HEK293 (cell line): ENCODE results near the gene APOA5.

Experiments
- CTCF ChIA-PET: fragments of 350-600 bp; formaldehyde crosslinking; extraction: SDS; loops from one replicate; lab custom pipeline; 2021; ENCODE audit warnings: antibody characterized with exemption; lab: Yijun Ruan, JAX
- POLR2A ChIA-PET: fragments of 300-600 bp; formaldehyde crosslinking; extraction: SDS; loops from one replicate; lab custom pipeline; 2020; ENCODE audit warnings: antibody characterized with exemption, inconsistent platforms; lab: Yijun Ruan, JAX
- H3K27ac ChIP-seq: fragments of 200-500 bp; sonication (Bioruptor generic); 2 replicates; pipeline ENCODE4 v1.5.1; 2014; ENCODE audit warnings: low read depth, low read length, control low read depth, inconsistent platforms; ENCODE audit errors: extremely low read depth
- H3K36me3 ChIP-seq, 2 experiments: fragments of 200-500 bp in 1 of 2; sonication (Bioruptor generic) in 1 of 2; 1 replicate in 1 of 2; 2 replicates in 1 of 2; pipeline ENCODE4 v1.5.1; 2014 to 2017; ENCODE audit warnings: inconsistent platforms in 2 of 2, low read length in 2 of 2; ENCODE audit not compliant: control insufficient read depth in 2 of 2, insufficient read depth in 1 of 2
- H3K4me1 ChIP-seq: fragments of 200-500 bp; sonication (Bioruptor generic); 2 replicates; pipeline ENCODE4 v1.5.1; 2014; ENCODE audit warnings: mild to moderate bottlenecking, low read length, inconsistent platforms; ENCODE audit not compliant: control insufficient read depth, insufficient read depth
- H3K4me3 ChIP-seq: 2 replicates; pipeline ENCODE4 v1.5.1; 2011; ENCODE audit warnings: low read depth, mild to moderate bottlenecking, control low read depth, low read length, moderate library complexity
- H3K9me3 ChIP-seq: fragments of 200-500 bp; sonication (Bioruptor generic); 2 replicates; pipeline ENCODE4 v1.5.1; 2014; ENCODE audit warnings: low read depth, low read length, inconsistent platforms; ENCODE audit not compliant: control insufficient read depth, insufficient read depth
- KLF1 ChIP-seq: fragments of 450-650 bp; formaldehyde crosslinking; IDR thresholded peaks from 2 replicates; pipeline ENCODE4 v1.5.1; 2016; ENCODE audit warnings: missing biosample characterization, missing genetic modification characterization
- KLF9 ChIP-seq: fragments of 450-650 bp; formaldehyde crosslinking; IDR thresholded peaks from 2 replicates; pipeline ENCODE4 v1.5.1; 2016; ENCODE audit warnings: missing biosample characterization, missing genetic modification characterization, low read depth
- MZF1 ChIP-seq: fragments of 450-650 bp; formaldehyde crosslinking; IDR thresholded peaks from 2 replicates; pipeline ENCODE4 v1.5.1; 2017; ENCODE audit warnings: missing biosample characterization, missing genetic modification characterization, borderline replicate concordance
- YY1 ChIP-seq: fragments of 450-650 bp; formaldehyde crosslinking; IDR thresholded peaks from 2 replicates; pipeline ENCODE4 v1.5.1; 2018; ENCODE audit warnings: missing biosample characterization, missing genetic modification characterization
- ZNF10 ChIP-seq: fragments of 450-650 bp; formaldehyde crosslinking; IDR thresholded peaks from 2 replicates; pipeline ENCODE4 v1.5.1; 2017; ENCODE audit warnings: missing biosample characterization, missing genetic modification characterization
- ZNF146 ChIP-seq: fragments of 450-650 bp; formaldehyde crosslinking; IDR thresholded peaks from 2 replicates; pipeline ENCODE4 v1.5.1; 2016; ENCODE audit warnings: missing biosample characterization, missing genetic modification characterization
- ZNF2 ChIP-seq: fragments of 450-650 bp; formaldehyde crosslinking; IDR thresholded peaks from 2 replicates; pipeline ENCODE4 v1.5.1; 2016; ENCODE audit warnings: missing biosample characterization, missing genetic modification characterization
- ZNF221 ChIP-seq: fragments of 450-650 bp; formaldehyde crosslinking; IDR thresholded peaks from 2 replicates; pipeline ENCODE4 v1.5.1; 2017; ENCODE audit warnings: missing biosample characterization, missing genetic modification characterization, borderline replicate concordance
- ZNF248 ChIP-seq: fragments of 450-650 bp; formaldehyde crosslinking; IDR thresholded peaks from 2 replicates; pipeline ENCODE4 v1.5.1; 2017; ENCODE audit warnings: missing biosample characterization, missing genetic modification characterization
- ZNF280D ChIP-seq: fragments of 450-650 bp; formaldehyde crosslinking; IDR thresholded peaks from 2 replicates; pipeline ENCODE4 v1.5.1; 2016; ENCODE audit warnings: missing biosample characterization, missing genetic modification characterization
- ZNF324 ChIP-seq: fragments of 450-650 bp; formaldehyde crosslinking; IDR thresholded peaks from 2 replicates; pipeline ENCODE4 v1.5.1; 2016; ENCODE audit warnings: missing biosample characterization, missing genetic modification characterization
- ZNF366 ChIP-seq: fragments of 450-650 bp; formaldehyde crosslinking; conservative IDR thresholded peaks from 2 replicates; pipeline ENCODE4 v1.5.1; 2016; ENCODE audit warnings: missing biosample characterization, missing genetic modification characterization
- ZNF473 ChIP-seq: fragments of 450-650 bp; formaldehyde crosslinking; IDR thresholded peaks from 2 replicates; pipeline ENCODE4 v1.5.1; 2017; ENCODE audit warnings: missing biosample characterization, missing genetic modification characterization
- ZNF548 ChIP-seq: fragments of 450-650 bp; formaldehyde crosslinking; IDR thresholded peaks from 2 replicates; pipeline ENCODE4 v1.5.1; 2016; ENCODE audit warnings: missing biosample characterization, missing genetic modification characterization
- ZNF580 ChIP-seq: fragments of 450-650 bp; formaldehyde crosslinking; IDR thresholded peaks from 2 replicates; pipeline ENCODE4 v1.5.1; 2016; ENCODE audit warnings: missing biosample characterization, missing genetic modification characterization
- ZNF600 ChIP-seq: fragments of 450-650 bp; formaldehyde crosslinking; IDR thresholded peaks from 2 replicates; pipeline ENCODE4 v1.5.1; 2016; ENCODE audit warnings: missing biosample characterization, missing genetic modification characterization
- ZNF654 ChIP-seq: fragments of 450-650 bp; formaldehyde crosslinking; IDR thresholded peaks from 2 replicates; pipeline ENCODE4 v1.5.1; 2016; ENCODE audit warnings: low read depth, missing biosample characterization, missing genetic modification characterization
- ZNF658 ChIP-seq: fragments of 450-650 bp; formaldehyde crosslinking; IDR thresholded peaks from 2 replicates; pipeline ENCODE4; 2016; ENCODE audit warnings: missing biosample characterization, missing genetic modification characterization
- ZNF670 ChIP-seq: fragments of 450-650 bp; formaldehyde crosslinking; IDR thresholded peaks from 2 replicates; pipeline ENCODE4 v1.5.1; 2016; ENCODE audit warnings: missing biosample characterization, missing genetic modification characterization, low read depth
- ZNF792 ChIP-seq: fragments of 450-650 bp; formaldehyde crosslinking; IDR thresholded peaks from 2 replicates; pipeline ENCODE4 v1.5.1; 2016; ENCODE audit warnings: missing biosample characterization, missing genetic modification characterization
- ZNF830 ChIP-seq: fragments of 450-650 bp; IDR thresholded peaks from 2 replicates; pipeline ENCODE4 v1.5.0; 2018; ENCODE audit warnings: missing biosample characterization, missing genetic modification characterization, low read depth, mild to moderate bottlenecking, moderate library complexity
- ZSCAN18 ChIP-seq: fragments of 450-650 bp; formaldehyde crosslinking; IDR thresholded peaks from 2 replicates; pipeline ENCODE4 v1.5.1; 2016; ENCODE audit warnings: missing biosample characterization, missing genetic modification characterization
- TF ChIP-seq, protein P1 (sequence below): fragments of 450-650 bp; formaldehyde crosslinking; IDR thresholded peaks from 2 replicates; pipeline ENCODE4 v1.5.1; 2017; ENCODE audit warnings: missing biosample characterization, missing genetic modification characterization
- TF ChIP-seq, protein P2 (sequence below): fragments of 450-650 bp; formaldehyde crosslinking; optimal IDR thresholded peaks from 2 replicates; pipeline ENCODE3; 2016; ENCODE audit warnings: missing biosample characterization, mild to moderate bottlenecking, missing genetic modification characterization

APOA5 gene

GRCh38 chr11:116812109-116812508 lies 20.4 kb upstream of the APOA5 start:
- ChIA-PET CTCF (interaction anchor here (0.6 to 2.4 kb wide), 4 partner anchors 18 to 145 kb away, joined by 4 to 19 read pairs (median 10); no protein-coding TSS in a partner anchor), POLR2A (no interaction called here)
- H3K36me3 ChIP-seq, result no peaks in the 10 kb centered on the region
- no peaks in the 10 kb centered on the region for H3K4me1 ChIP-seq
- H3K9me3 ChIP-seq, result no peaks in the 10 kb centered on the region
- H3K4me3 ChIP-seq, result no peak overlapping the region
- no peak for TF ChIP-seq ZSCAN18 (tag by site-specific recombination)
- TF ChIP-seq ZNF658 (tag by site-specific recombination), result no peak
- TF ChIP-seq ZNF548 (tag by site-specific recombination), result no peak
- TF ChIP-seq ZNF10 (tag by site-specific recombination), result no peak
- TF ChIP-seq ZNF580 (tag by site-specific recombination), result no peak
- TF ChIP-seq ZNF473, result no peak
- no peak for TF ChIP-seq ZNF670
- no peak for TF ChIP-seq ZNF792 (tag by site-specific recombination)
- no peak for TF ChIP-seq ZNF221 (tag by site-specific recombination)
- TF ChIP-seq ZNF280D (tag by site-specific recombination), result no peak
- TF ChIP-seq ZNF324 (tag by site-specific recombination), result no peak
- H3K27ac ChIP-seq, result no peak overlapping the region

DNA sequence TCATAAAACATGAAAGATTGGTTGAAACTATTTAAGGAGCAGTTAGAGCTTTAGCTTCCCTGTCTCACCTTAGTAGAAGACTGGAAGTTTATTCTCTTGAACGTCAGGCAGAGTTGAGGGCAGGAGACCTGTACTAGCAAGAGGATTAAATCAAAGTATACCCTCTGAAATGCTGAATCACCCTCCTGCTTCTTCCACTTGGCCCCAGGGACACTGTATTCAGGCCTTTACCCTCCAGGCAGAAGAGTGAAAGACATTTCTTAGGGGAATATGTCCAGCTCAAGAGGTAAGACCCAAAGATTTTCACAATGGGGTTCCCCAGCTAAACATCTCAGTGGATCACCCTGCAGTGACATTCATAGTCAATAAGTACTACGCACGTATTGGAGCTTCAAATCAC lies 19.5 kb upstream of the APOA5 start:
- H3K27ac ChIP-seq, result no peak overlapping the region
- H3K36me3 ChIP-seq, result no peaks in the 10 kb centered on the region
- ChIA-PET POLR2A (no interaction called here), CTCF (interaction anchor here (0.6 to 1.2 kb wide), 3 partner anchors 17 to 530 kb away, joined by 3 to 5 read pairs (median 4); no protein-coding TSS in a partner anchor)
- TF ChIP-seq ZNF146 (tag by site-specific recombination), result no peak
- TF ChIP-seq, protein P1, sequence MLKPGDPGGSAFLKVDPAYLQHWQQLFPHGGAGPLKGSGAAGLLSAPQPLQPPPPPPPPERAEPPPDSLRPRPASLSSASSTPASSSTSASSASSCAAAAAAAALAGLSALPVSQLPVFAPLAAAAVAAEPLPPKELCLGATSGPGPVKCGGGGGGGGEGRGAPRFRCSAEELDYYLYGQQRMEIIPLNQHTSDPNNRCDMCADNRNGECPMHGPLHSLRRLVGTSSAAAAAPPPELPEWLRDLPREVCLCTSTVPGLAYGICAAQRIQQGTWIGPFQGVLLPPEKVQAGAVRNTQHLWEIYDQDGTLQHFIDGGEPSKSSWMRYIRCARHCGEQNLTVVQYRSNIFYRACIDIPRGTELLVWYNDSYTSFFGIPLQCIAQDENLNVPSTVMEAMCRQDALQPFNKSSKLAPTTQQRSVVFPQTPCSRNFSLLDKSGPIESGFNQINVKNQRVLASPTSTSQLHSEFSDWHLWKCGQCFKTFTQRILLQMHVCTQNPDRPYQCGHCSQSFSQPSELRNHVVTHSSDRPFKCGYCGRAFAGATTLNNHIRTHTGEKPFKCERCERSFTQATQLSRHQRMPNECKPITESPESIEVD (tag by site-specific recombination), result no peak
- no peak for TF ChIP-seq KLF1
- no peak for TF ChIP-seq ZNF366 (tag by site-specific recombination)
- TF ChIP-seq ZNF2 (tag by site-specific recombination), result no peak
- no peak for TF ChIP-seq ZNF830 (tag by site-specific recombination)
- TF ChIP-seq ZNF654 (tag by site-specific recombination), result no peak
- TF ChIP-seq, protein P2, sequence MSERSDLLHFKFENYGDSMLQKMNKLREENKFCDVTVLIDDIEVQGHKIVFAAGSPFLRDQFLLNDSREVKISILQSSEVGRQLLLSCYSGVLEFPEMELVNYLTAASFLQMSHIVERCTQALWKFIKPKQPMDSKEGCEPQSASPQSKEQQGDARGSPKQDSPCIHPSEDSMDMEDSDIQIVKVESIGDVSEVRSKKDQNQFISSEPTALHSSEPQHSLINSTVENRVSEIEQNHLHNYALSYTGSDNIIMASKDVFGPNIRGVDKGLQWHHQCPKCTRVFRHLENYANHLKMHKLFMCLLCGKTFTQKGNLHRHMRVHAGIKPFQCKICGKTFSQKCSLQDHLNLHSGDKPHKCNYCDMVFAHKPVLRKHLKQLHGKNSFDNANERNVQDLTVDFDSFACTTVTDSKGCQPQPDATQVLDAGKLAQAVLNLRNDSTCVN, result no peak
- no peak for TF ChIP-seq ZNF658 (tag by site-specific recombination)
- no peak for TF ChIP-seq ZNF580 (tag by site-specific recombination)
- no peak for TF ChIP-seq KLF9 (tag by site-specific recombination)
- TF ChIP-seq MZF1 (tag by site-specific recombination), result no peak
- no peak for TF ChIP-seq YY1 (tag by site-specific recombination)
- no peak for TF ChIP-seq ZNF280D (tag by site-specific recombination)
- TF ChIP-seq ZNF600 (tag by site-specific recombination), result no peak
- TF ChIP-seq ZNF248, result no peak
- H3K4me3 ChIP-seq, result no peak overlapping the region
- H3K4me1 ChIP-seq, result no peaks in the 10 kb centered on the region
- H3K9me3 ChIP-seq, result no peaks in the 10 kb centered on the region
